ENCODE data around the gene NEK7.

GRCh38 chr1:198361237-198361767 lies 204.5 kb downstream of the NEK7 start:
- no peak for TF ChIP-seq POLR2A (IDR thresholded peaks at IDR 0.05; ENCODE audit: low read depth, low read length)
- TF ChIP-seq POLR2AphosphoS5 (IDR thresholded peaks at IDR 0.05; ENCODE audit: low read depth, low read length), result no peak
- no peak for TF ChIP-seq TAF1 (IDR thresholded peaks at IDR 0.05; ENCODE audit: borderline replicate concordance, low read depth, low read length)

Measured in GM12892 (cell line).